ENCODE data around the gene TMEM18.

GRCh38 chr2:725468-725867 is 48.3 kb upstream of the TMEM18 start:
- TF ChIP-seq CTCF (IDR thresholded peaks at IDR 0.05) (no peak), POLR2A (IDR thresholded peaks at IDR 0.05) (no peak)
